Heart left ventricle (tissue), 13 donors: Measurements from ENCODE around the gene VGF.

Source experiments
- CTCF ChIP-seq, 12 donors: fragments of 200-600 bp; sonication (generic) in 4 of 12; IDR thresholded peaks; one replicate each; pipeline versions ENCODE4 v1.5.0 to v1.8.0; 2018 to 2022; ENCODE audit warnings: antibody characterized with exemption in 12 of 12, mild to moderate bottlenecking in 5 of 12
- POLR2A ChIP-seq, 2 donors: fragments of 450-650 bp; IDR thresholded peaks; one replicate each; pipeline ENCODE4 v1.6.1; 2017; ENCODE audit warnings: antibody characterized with exemption in 2 of 2, mild to moderate bottlenecking in 2 of 2, moderate library complexity in 2 of 2
- donor health status: ischemic (EF 13 %, LVEDD 7.1; RV severe dilation, severe dysfunction).
- donor health status: DM: no; HTN: yes; CAD: no.
- donor health status: DM: no; HTN: no; CAD: no.
- donor health status: ischemic (EF 25% LVEDD 6.9; RV normal size, moderate dysfunction).
- donor health status: ischemic (EF 25% LVEDD 5.7; RV mildly dilated, moderate dysfunction).
- donor health status: ischemic (EF 35%, LVEDD 5.7; RV mildly dilated, moderate dysfunction).
- donor health status: nonischemic (EF 11% LVEDD 7.7; RV severe dilation, severe dysfunction).
- donor health status: DM: yes; HTN: yes; CAD: no.
- donor health status: PGD.
- donor health status: ischemic (EF 29% LVEDD 5.4; RV normal size, mild dysfunction).
- donor health status: nonischemic (EF 23%, LVEDD 6.1; RV moderate dilation, normal function).

GRCh38 chr7:101120315-101120714 is 45.1 kb downstream of the VGF start:
- TF ChIP-seq CTCF (IDR thresholded peaks at IDR 0.05) (no peak), POLR2A (IDR thresholded peaks at IDR 0.05) (no peak)
